Vagina (tissue), 2 donors: Measurements from ENCODE around the gene TUBGCP2.

Experiments used
- CTCF ChIP-seq, 3 experiments: fragments of 450-650 bp in 2 of 3; fragments of 200-600 bp in 1 of 3; sonication (generic) in 1 of 3; IDR thresholded peaks; one replicate each; pipeline ENCODE4 v1.5.1; 2017 to 2019; ENCODE audit warnings: antibody characterized with exemption in 3 of 3, mild to moderate bottlenecking in 2 of 3, moderate library complexity in 2 of 3
- POLR2A ChIP-seq, 2 donors: fragments of 450-650 bp; IDR thresholded peaks; one replicate each; pipeline ENCODE4 v1.6.1; 2017; ENCODE audit warnings: antibody characterized with exemption in 2 of 2, mild to moderate bottlenecking in 2 of 2, moderate library complexity in 2 of 2
- POLR2AphosphoS5 ChIP-seq, 2 donors: sonication (generic); formaldehyde crosslinking; IDR thresholded peaks; one replicate each; pipeline ENCODE4 v1.9.0; 2017; ENCODE audit warnings: antibody characterized with exemption in 2 of 2, mild to moderate bottlenecking in 2 of 2, low read depth in 1 of 2; ENCODE audit not compliant: insufficient read depth in 1 of 2

DNA sequence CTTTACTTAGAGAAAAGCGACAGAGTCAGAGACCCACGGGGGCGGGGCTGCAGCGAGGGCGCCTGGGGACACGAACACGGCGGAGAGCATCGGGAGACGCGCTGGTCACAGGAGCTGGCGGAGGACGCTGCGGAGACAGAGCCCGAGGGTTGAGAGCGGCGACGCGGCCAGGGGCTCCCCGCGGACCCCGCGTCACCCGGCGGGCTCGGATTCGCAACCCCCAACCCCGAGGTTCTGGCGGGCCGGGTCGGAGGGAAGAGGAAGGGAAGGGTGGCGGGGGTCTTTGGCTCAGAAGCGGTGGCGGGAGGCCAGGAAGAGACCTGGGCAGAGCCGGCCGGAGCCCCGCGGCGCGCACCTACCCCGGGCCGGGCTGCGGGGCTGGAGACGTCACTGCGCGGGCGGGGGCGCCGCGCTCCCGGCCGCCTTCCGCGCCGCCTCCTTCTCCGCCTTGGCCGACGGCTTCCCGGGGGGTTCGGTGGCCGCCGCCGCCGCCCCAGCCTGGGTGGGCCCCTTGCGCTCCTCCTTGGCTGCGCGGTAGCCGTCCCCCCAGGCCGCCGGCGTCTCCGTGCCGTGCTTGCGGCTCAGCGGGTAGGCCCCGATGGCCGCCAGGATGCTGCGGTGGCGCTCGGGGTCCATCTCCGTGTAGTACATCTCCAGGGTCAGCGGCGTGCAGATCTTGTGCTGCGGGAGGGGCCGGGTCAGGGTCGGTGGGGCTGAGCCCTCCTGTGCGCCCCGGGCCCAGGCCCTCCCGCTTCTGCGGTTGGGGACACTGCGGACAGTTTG, 17.0 kb upstream of the TUBGCP2 start:
- TF ChIP-seq CTCF (IDR thresholded peaks at IDR 0.05) (no peak), POLR2A (IDR thresholded peaks at IDR 0.05) (no peak), POLR2AphosphoS5 (IDR thresholded peaks at IDR 0.05; ENCODE audit: insufficient read depth in 1 of 2, low read depth in 1 of 2) (no peak)
